GM18499 (cell line): ENCODE results near the gene SLC51B.
"Not testable (repeated sequence)": the region's sequence is repeated elsewhere in the genome, so short reads cannot be mapped to it uniquely, and the experiment has no call there.

Experiments
- ATAC-seq: cut with Tn5 transposase; IDR thresholded peaks from one replicate; pipeline ENCODE4 v1.9.1; 2021; ENCODE audit warnings: moderate number of reproducible peaks; ENCODE audit not compliant: insufficient read depth, unreplicated experiment

The SLC51B gene

GRCh38 chr15:65044724-65045481, at the start of gene SLC51B:
Gene SLC51B, plus strand, starts transcription at chr15:65045387. Its CDS starts 4,618 bp downstream, at chr15:65050005.
- no peak for ATAC-seq

- ATAC-seq: no peak
Measured at GRCh38 chr15:64997066-64997465, 48.1 kb upstream of the SLC51B start.

GRCh38 chr15:64997745-64998375, 47.3 kb upstream of the SLC51B start:
- ATAC-seq: no peak

GRCh38 chr15:65004993-65005392, 40.2 kb upstream of the SLC51B start:
- no peak for ATAC-seq

- ATAC-seq: no peak
Measured at GRCh38 chr15:65006876-65007275, 38.3 kb upstream of the SLC51B start.

GRCh38 chr15:65008983-65009382, 36.2 kb upstream of the SLC51B start:
- ATAC-seq: no peak

GRCh38 chr15:65011198-65011597, 34.0 kb upstream of the SLC51B start:
- not testable (repeated sequence) for ATAC-seq

GRCh38 chr15:65020419-65020818, 24.8 kb upstream of the SLC51B start:
- ATAC-seq: no peak

- ATAC-seq: no peak
Measured at GRCh38 chr15:65021488-65021887, 23.7 kb upstream of the SLC51B start.

GRCh38 chr15:65026756-65027155, 18.4 kb upstream of the SLC51B start:
- no peak for ATAC-seq

GRCh38 chr15:65027593-65027992, 17.6 kb upstream of the SLC51B start:
- ATAC-seq: no peak

GRCh38 chr15:65028338-65028737, 16.8 kb upstream of the SLC51B start:
- no peak for ATAC-seq

GRCh38 chr15:65028921-65029735, 16.1 kb upstream of the SLC51B start, which contains the start of gene MTFMT:
Gene MTFMT, minus strand, starts transcription at chr15:65029639. Its CDS starts 26 bp downstream, at chr15:65029613.
- ATAC-seq: no peak

- no peak for ATAC-seq
Measured at GRCh38 chr15:65029736-65030208, 15.4 kb upstream of the SLC51B start.

- no peak for ATAC-seq
Measured at GRCh38 chr15:65032801-65033537, 12.2 kb upstream of the SLC51B start.

GRCh38 chr15:65033659-65034269, 11.4 kb upstream of the SLC51B start:
- no peak for ATAC-seq

GRCh38 chr15:65034719-65035118, 10.5 kb upstream of the SLC51B start:
- no peak for ATAC-seq

- ATAC-seq: no peak
Measured at GRCh38 chr15:65037309-65037708, 7.9 kb upstream of the SLC51B start.

- ATAC-seq: no peak
Measured at GRCh38 chr15:65038428-65038827, 6.8 kb upstream of the SLC51B start.

GRCh38 chr15:65038836-65039235, 6.4 kb upstream of the SLC51B start:
- no peak for ATAC-seq
